Keratinocyte (primary cell): ENCODE results near the gene BAIAP2L2.

ENCODE experiments used
- CTCF ChIP-seq, 3 experiments: IDR thresholded peaks in 1 of 3; conservative IDR thresholded peaks in 1 of 3; optimal IDR thresholded peaks in 1 of 3; 2 replicates in 2 of 3; 3 replicates in 1 of 3; pipeline versions ENCODE3 to v1.5.1; 2011; ENCODE audit warnings: low read length in 3 of 3, mild to moderate bottlenecking in 3 of 3, moderate library complexity in 2 of 3, control low read depth in 1 of 3, inconsistent platforms in 1 of 3; ENCODE audit not compliant: insufficient read depth in 2 of 3; ENCODE audit errors: extremely low read depth in 1 of 3
- EZH2 ChIP-seq: IDR thresholded peaks from one replicate; pipeline ENCODE4 v1.6.1; 2012; ENCODE audit warnings: inconsistent platforms, mild to moderate bottlenecking, low read length, moderate library complexity

GRCh38 chr22:38070250-38070921, 40.1 kb downstream of the BAIAP2L2 start:
- TF ChIP-seq CTCF (optimal IDR thresholded peaks at IDR 0.05 in 1 of 3, IDR thresholded peaks at IDR 0.05 in 1 of 3, conservative IDR thresholded peaks at IDR 0.05 in 1 of 3; ENCODE audit: extremely low read depth in 1 of 3, insufficient read depth in 2 of 3, low read length in 3 of 3) = no peak
- no peak for TF ChIP-seq EZH2
